Caco-2 (cell line): ENCODE results near the gene AUTS2. TPM values are rescaled to one million over a fixed set of nuclear protein-coding genes. Genes with fewer than 3 reads are reported as not detected.

Experiments used
- BruUV-seq: library from RNA; stranded (reverse); fragments of 400-500 nt; replicated peaks from 2 replicates; lab custom pipeline; 2021; lab: Mats Ljungman, UMichigan
- CTCF ChIA-PET: fragments of 300-600 bp; sonication (Branson Sonifier 250); formaldehyde crosslinking; loops from one replicate; lab custom pipeline; 2022; ENCODE audit warnings: antibody characterized with exemption; lab: Charles Lee
- POLR2A ChIA-PET: fragments of 300-600 bp; sonication (Branson Sonifier 250); formaldehyde crosslinking; loops from one replicate; lab custom pipeline; 2022; ENCODE audit warnings: antibody characterized with exemption; lab: Charles Lee
- DNase-seq, 2 experiments: peaks; one replicate each; pipeline versions ENCODE4 v3.0.0 to v3.0.0-alpha.2; 2020 to 2022
- H3K27me3 ChIP-seq: replicated peaks from 2 replicates; pipeline ENCODE4 v1.6.0; 2011; ENCODE audit warnings: low read length; ENCODE audit not compliant: control insufficient read depth, insufficient read depth
- H3K36me3 ChIP-seq: 2 replicates; pipeline ENCODE4 v1.5.1; 2011; ENCODE audit warnings: low read length; ENCODE audit not compliant: control insufficient read depth, insufficient read depth
- H3K4me1 ChIP-seq: fragments of 250-450 bp; sonication (Bioruptor Pico); 2 replicates; pipeline ENCODE4 v1.5.1; 2020; ENCODE audit warnings: mild to moderate bottlenecking
- H3K4me3 ChIP-seq: 2 replicates; pipeline ENCODE4 v1.5.1; 2011; ENCODE audit warnings: low read depth, mild to moderate bottlenecking, control low read depth, low read length
- H3K9me3 ChIP-seq: fragments of 250-450 bp; sonication (Bioruptor Pico); 2 replicates; pipeline ENCODE4 v1.5.1; 2020; ENCODE audit warnings: mild to moderate bottlenecking, moderate library complexity
- H3K27ac Mint-ChIP-seq: one replicate; pipeline ENCODE4 v1.8.0; 2022; ENCODE audit warnings: mixed read lengths; ENCODE audit not compliant: unreplicated experiment
- H3K27me3 Mint-ChIP-seq: one replicate; pipeline ENCODE4 v1.8.0; 2022; ENCODE audit warnings: mixed read lengths; ENCODE audit not compliant: insufficient read depth, unreplicated experiment
- H3K36me3 Mint-ChIP-seq: one replicate; pipeline ENCODE4 v1.8.0; 2022; ENCODE audit warnings: mild to moderate bottlenecking, mixed read lengths; ENCODE audit not compliant: insufficient read depth, unreplicated experiment
- H3K4me1 Mint-ChIP-seq: one replicate; pipeline ENCODE4 v1.8.0; 2022; ENCODE audit warnings: low read depth, mixed read lengths; ENCODE audit not compliant: unreplicated experiment
- H3K4me3 Mint-ChIP-seq: one replicate; pipeline ENCODE4 v1.8.0; 2022; ENCODE audit warnings: mild to moderate bottlenecking, moderate library complexity, mixed read lengths; ENCODE audit not compliant: unreplicated experiment
- H3K9me3 Mint-ChIP-seq: one replicate; pipeline ENCODE4 v1.8.0; 2022; ENCODE audit warnings: mixed read lengths; ENCODE audit not compliant: unreplicated experiment
- intact Hi-C: fragments of 100-400 bp; cut with micrococcal nuclease; formaldehyde crosslinking; loops from one replicate; pipeline ENCODE4 v1.10.0; 2022; ENCODE audit not compliant: unreplicated experiment
- total RNA-seq: library from RNA; stranded (reverse); gene quantifications from 2 replicates; pipeline ENCODE4 v1.2.3, GENCODE V29; 2022
- TF ChIP-seq, protein P1 (sequence below), 2 experiments: fragments of 200-600 bp in 1 of 2; IDR thresholded peaks; 1 replicate in 1 of 2; 2 replicates in 1 of 2; pipeline versions ENCODE4 v1.5.1 to v1.8.0; 2011 to 2022; ENCODE audit warnings: antibody characterized with exemption in 1 of 2, control low read depth in 1 of 2, inconsistent platforms in 1 of 2, low read depth in 1 of 2, low read length in 1 of 2, mild to moderate bottlenecking in 1 of 2, moderate library complexity in 1 of 2; ENCODE audit not compliant: insufficient read depth in 1 of 2, severe bottlenecking in 1 of 2, unreplicated experiment in 1 of 2

AUTS2 gene
- total RNA-seq, 1 experiment from 2014 or later = 37.1 TPM

DNA sequence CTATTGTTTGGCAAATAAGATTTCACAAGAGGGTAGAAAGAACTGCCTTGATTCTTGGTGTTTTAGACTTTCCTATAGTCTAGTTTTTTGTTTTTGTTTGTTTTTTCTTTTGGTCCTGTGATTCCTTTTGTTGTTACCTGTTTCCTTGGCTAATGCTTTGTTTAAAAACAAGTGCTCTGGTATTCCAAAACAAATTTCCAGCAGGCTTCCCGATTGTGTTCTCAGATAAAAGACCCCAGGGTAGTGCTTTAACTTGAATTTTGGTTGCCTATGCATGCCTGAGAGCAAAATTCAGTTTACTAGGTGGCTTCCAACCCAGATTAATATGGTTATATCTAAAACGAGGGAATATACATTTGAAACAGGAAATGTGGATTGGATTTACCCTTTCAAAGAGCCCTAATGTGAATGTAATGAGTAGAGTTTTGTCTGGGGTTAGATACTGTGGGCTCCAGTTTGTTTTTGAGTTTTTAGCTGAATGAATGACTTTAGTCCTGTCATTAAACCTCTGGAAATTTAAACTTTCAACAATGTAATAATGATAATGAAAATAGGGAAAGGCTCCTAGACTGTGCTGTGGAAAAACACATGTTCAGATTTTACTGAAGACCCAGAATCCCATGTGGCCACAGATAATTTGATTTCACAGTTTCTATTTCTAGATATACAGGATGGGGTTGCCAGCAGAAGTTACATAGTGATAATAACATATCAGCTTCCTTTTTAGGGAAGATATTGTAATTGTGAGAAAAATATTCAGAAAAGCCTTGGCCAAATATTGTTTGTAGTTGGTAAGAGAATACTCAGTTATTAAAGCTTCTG lies 23.9 kb downstream of the AUTS2 start:
- Mint-ChIP-seq H3K36me3 (no peaks in the 10 kb centered on the region), H3K27me3 (peaks cover 3% of the 10 kb centered on the region), H3K4me3 (no peak overlapping the region), H3K27ac (no peak overlapping the region), H3K4me1 (no peaks in the 10 kb centered on the region), H3K9me3 (no peaks in the 10 kb centered on the region)
- H3K9me3 ChIP-seq = no peaks in the 10 kb centered on the region
- intact Hi-C loops = no loop called here
- CTCF ChIA-PET = no interaction called here
- POLR2A ChIA-PET = no interaction called here
- H3K27me3 ChIP-seq = no peaks in the 10 kb centered on the region
- no peak for DNase-seq
- H3K36me3 ChIP-seq = no peaks in the 10 kb centered on the region
- H3K4me3 ChIP-seq = no peak overlapping the region
- H3K4me1 ChIP-seq = no peaks in the 10 kb centered on the region
- TF ChIP-seq, protein P1, sequence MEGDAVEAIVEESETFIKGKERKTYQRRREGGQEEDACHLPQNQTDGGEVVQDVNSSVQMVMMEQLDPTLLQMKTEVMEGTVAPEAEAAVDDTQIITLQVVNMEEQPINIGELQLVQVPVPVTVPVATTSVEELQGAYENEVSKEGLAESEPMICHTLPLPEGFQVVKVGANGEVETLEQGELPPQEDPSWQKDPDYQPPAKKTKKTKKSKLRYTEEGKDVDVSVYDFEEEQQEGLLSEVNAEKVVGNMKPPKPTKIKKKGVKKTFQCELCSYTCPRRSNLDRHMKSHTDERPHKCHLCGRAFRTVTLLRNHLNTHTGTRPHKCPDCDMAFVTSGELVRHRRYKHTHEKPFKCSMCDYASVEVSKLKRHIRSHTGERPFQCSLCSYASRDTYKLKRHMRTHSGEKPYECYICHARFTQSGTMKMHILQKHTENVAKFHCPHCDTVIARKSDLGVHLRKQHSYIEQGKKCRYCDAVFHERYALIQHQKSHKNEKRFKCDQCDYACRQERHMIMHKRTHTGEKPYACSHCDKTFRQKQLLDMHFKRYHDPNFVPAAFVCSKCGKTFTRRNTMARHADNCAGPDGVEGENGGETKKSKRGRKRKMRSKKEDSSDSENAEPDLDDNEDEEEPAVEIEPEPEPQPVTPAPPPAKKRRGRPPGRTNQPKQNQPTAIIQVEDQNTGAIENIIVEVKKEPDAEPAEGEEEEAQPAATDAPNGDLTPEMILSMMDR (IDR thresholded peaks at IDR 0.05; ENCODE audit: insufficient read depth in 1 of 2, low read depth in 1 of 2, low read length in 1 of 2, severe bottlenecking in 1 of 2, unreplicated experiment in 1 of 2) = no peak
- no TSS peak for BruUV-seq

DNA sequence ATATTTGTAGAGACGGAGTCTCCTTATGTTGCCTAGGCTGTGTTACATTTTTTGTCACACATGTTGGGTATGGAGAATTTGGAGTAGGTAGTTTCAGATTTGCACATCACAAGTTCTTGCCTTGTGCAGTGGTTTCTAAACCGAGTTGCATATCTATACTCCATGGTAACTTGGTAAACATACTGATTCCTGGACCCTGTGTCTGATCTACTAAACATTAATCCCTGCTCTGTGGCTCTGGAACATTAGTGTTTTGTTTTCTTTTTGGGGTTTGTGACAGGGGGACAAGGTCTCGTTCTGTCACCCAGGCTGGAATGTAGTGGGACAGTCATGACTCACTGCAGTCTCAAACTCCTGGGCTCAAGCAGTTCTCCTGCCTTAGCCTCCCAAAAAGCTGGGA lies 24.7 kb downstream of the AUTS2 start:
- Mint-ChIP-seq H3K4me1 (no peaks in the 10 kb centered on the region), H3K9me3 (no peaks in the 10 kb centered on the region), H3K36me3 (no peaks in the 10 kb centered on the region), H3K4me3 (no peak overlapping the region), H3K27me3 (peaks cover 2% of the 10 kb centered on the region), H3K27ac (no peak overlapping the region)
- intact Hi-C loops = no loop called here
- ChIA-PET POLR2A (no interaction called here), CTCF (no interaction called here)
- Histone ChIP-seq H3K4me1 (no peaks in the 10 kb centered on the region), H3K27me3 (no peaks in the 10 kb centered on the region), H3K9me3 (no peaks in the 10 kb centered on the region), H3K36me3 (no peaks in the 10 kb centered on the region), H3K4me3 (no peak overlapping the region)
- TF ChIP-seq, protein P1 (IDR thresholded peaks at IDR 0.05; ENCODE audit: insufficient read depth in 1 of 2, low read depth in 1 of 2, low read length in 1 of 2, severe bottlenecking in 1 of 2, unreplicated experiment in 1 of 2) = no peak
- DNase-seq = no peak
- no TSS peak for BruUV-seq

DNA sequence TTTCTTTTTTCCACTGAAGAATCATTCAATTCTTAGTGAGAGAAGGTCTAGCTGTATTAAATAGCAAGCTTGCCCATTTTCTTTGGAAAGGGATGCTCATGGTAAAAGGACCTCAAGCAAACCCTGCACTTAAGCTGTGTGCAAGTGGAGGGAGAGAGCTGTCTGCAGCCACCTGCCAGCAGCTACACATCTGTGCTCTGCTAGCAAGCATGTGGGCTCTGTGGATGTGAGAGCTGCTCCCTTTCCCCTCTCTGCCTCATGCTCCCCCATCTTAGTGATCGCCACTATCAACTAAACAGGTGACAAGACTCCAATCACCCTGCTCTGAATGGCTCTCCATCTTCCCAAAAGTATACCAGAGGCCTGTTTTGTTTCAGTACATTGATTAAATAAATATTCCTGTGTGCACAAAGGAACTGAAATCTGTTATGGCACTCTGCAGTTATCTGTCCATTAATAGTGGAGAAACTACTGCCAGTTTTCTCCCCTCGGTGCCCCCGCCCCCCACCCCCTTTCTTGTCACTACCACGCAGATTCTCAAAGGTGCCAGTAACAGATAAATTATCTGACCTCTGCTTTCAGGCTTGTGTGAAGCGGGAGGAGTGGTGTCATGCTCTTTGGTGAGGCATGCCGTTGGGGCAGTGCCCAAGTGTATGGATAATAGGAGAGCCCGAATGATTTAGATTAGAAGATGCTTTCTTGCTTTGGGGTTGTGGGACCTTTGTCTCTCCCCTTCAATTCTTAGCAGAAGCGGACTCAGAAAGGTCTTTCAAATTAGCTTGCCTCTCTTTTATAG lies 26.4 kb downstream of the AUTS2 start:
- ChIA-PET CTCF (no interaction called here), POLR2A (no interaction called here)
- intact Hi-C loops = no loop called here
- Mint-ChIP-seq H3K4me1 (no peaks in the 10 kb centered on the region), H3K9me3 (no peaks in the 10 kb centered on the region), H3K4me3 (no peak overlapping the region), H3K27me3 (peaks cover 4% of the 10 kb centered on the region), H3K36me3 (no peaks in the 10 kb centered on the region), H3K27ac (no peak overlapping the region)
- Histone ChIP-seq H3K9me3 (no peaks in the 10 kb centered on the region), H3K4me1 (no peaks in the 10 kb centered on the region), H3K27me3 (no peaks in the 10 kb centered on the region), H3K4me3 (no peak overlapping the region), H3K36me3 (no peaks in the 10 kb centered on the region)
- no peak for DNase-seq
- TF ChIP-seq, protein P1 (IDR thresholded peaks at IDR 0.05; ENCODE audit: insufficient read depth in 1 of 2, low read depth in 1 of 2, low read length in 1 of 2, severe bottlenecking in 1 of 2, unreplicated experiment in 1 of 2) = no peak
- BruUV-seq = no TSS peak
